ENCODE measurements around the gene CDH23. TPM values are rescaled to one million over a fixed set of nuclear protein-coding genes. Genes with fewer than 3 reads are reported as not detected.

Gene CDH23
- total and polyA plus RNA-seq, 9 of the 15 experiments (the other 6 are each of a cell fraction or from before 2014, with no cell fraction given): 0.18 to 1.2 (median 0.47) TPM

DNA sequence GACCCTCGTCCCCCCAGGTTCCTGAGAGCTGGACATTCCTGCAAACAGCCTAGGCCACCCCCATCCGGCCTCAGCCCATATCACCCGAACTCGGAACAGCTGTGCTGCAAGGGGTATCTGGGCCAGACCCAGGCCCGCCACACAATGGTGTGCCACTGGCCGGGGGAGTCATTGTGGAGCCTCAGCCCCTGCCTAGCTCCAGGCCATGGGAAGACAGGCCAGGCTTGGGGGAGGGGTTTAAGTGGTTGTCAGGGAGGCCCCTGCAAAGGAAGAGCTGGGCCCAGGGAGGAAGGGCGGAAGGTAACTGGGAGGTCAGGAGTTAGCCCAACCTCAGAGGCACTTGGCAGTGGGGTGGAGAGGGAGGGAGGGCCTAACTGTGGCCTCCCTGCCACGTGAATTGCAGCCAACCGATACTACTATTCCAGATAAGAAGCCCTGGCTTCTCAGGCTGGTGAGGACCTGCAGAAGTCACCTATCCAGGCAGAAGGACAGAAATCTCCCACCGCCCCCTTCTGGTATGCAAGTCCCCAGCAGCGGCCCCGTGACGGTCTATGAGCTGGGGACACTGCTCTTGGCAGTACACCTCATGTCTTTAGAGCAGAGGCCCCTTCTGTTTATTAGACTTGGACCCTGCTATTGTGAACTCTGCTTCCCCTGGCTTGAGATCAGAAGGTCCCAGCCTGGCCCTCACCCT lies 349.8 kb downstream of the CDH23 start (continued):
- no peak for TF ChIP-seq TSHZ1 (CRISPR knock-in tag; IDR thresholded peaks at IDR 0.05)
- TF ChIP-seq EP300 (IDR thresholded peaks at IDR 0.05; ENCODE audit: low read length): peak; percentile 86
- no peak for TF ChIP-seq ZNF232 (CRISPR knock-in tag; IDR thresholded peaks at IDR 0.05)
- peak in 1 of 2 experiments; percentile 35; a peak in 1 of 3 replicates for TF ChIP-seq CBX3 (IDR thresholded peaks at IDR 0.05; ENCODE audit: borderline replicate concordance in 1 of 2, low read length in 2 of 2)
- TF ChIP-seq ZNF146 (CRISPR knock-in tag; IDR thresholded peaks at IDR 0.05; ENCODE audit: unreplicated experiment): no peak
- TF ChIP-seq ELF4 (CRISPR knock-in tag; IDR thresholded peaks at IDR 0.05): peak; percentile 83
- TF ChIP-seq PURB (CRISPR knock-in tag; IDR thresholded peaks at IDR 0.05; ENCODE audit: low read depth): no peak
- TF ChIP-seq NUFIP1 (IDR thresholded peaks at IDR 0.05; ENCODE audit: partially characterized antibody): no peak
- TF ChIP-seq ZNF316 (IDR thresholded peaks at IDR 0.05): no peak
- TF ChIP-seq GMEB1 (CRISPR knock-in tag; IDR thresholded peaks at IDR 0.05): no peak
- peak; percentile 69 for TF ChIP-seq ARID1B (IDR thresholded peaks at IDR 0.05)
- 0 out of 2 replicates have a peak, but pooled peaks have one; percentile 49 for TF ChIP-seq HDAC8 (tag; IDR thresholded peaks at IDR 0.05)
- TF ChIP-seq ZNF197 (CRISPR knock-in tag; IDR thresholded peaks at IDR 0.05; ENCODE audit: low read depth): no peak; the same call in 1 of the 2 replicates
- peak; percentile 64 for TF ChIP-seq CTCFL (IDR thresholded peaks at IDR 0.05; ENCODE audit: borderline replicate concordance, insufficient read depth, low read depth, low read length, poor library complexity, severe bottlenecking)
- peak; percentile 45; the same call in 1 of the 2 replicates for TF ChIP-seq CREB5 (CRISPR knock-in tag; IDR thresholded peaks at IDR 0.05)
- no peak for TF ChIP-seq TRIM25 (IDR thresholded peaks at IDR 0.05; ENCODE audit: borderline replicate concordance)
